NB4 (cell line): Measurements from ENCODE around the gene PTCSC3.

Experiments
- POLR2A ChIP-seq: IDR thresholded peaks from 2 replicates; pipeline ENCODE4 v1.6.1; 2011; ENCODE audit warnings: mild to moderate bottlenecking; ENCODE audit not compliant: insufficient read length; ENCODE audit errors: extremely low read depth
- TF ChIP-seq, protein P1 (sequence below): IDR thresholded peaks from one replicate; pipeline ENCODE4 v1.5.1; 2012; ENCODE audit warnings: low read depth, low read length

DNA sequence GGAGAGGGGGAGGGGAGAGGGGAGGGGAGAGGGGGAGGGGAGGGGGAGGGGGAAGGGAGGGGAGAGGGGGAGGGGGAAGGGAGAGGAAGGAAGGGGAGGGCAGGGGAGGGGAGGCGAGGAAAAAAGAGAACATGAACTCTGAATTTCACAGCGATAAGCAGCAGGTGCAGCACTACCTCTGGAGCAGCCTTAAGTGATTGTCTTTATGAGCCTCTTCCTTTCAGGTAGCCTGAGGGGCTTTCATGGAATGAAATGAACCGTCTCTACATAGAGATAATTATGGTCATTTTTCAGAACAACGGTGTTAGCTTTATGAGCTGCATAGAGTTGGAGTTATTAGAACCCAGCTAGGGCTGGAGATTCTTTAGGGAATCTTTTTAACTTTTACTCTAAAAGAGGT, 18.1 kb upstream of the PTCSC3 start:
- TF ChIP-seq POLR2A, result no peak
- TF ChIP-seq, protein P1, sequence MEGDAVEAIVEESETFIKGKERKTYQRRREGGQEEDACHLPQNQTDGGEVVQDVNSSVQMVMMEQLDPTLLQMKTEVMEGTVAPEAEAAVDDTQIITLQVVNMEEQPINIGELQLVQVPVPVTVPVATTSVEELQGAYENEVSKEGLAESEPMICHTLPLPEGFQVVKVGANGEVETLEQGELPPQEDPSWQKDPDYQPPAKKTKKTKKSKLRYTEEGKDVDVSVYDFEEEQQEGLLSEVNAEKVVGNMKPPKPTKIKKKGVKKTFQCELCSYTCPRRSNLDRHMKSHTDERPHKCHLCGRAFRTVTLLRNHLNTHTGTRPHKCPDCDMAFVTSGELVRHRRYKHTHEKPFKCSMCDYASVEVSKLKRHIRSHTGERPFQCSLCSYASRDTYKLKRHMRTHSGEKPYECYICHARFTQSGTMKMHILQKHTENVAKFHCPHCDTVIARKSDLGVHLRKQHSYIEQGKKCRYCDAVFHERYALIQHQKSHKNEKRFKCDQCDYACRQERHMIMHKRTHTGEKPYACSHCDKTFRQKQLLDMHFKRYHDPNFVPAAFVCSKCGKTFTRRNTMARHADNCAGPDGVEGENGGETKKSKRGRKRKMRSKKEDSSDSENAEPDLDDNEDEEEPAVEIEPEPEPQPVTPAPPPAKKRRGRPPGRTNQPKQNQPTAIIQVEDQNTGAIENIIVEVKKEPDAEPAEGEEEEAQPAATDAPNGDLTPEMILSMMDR, result no peak
